ENCODE data around the gene LRPPRC. TPM values are rescaled to one million over a fixed set of nuclear protein-coding genes. Genes with fewer than 3 reads are reported as not detected.

The LRPPRC gene
- total RNA-seq, 1 donor from 2014 or later, result 52.1 TPM

GRCh38 chr2:43885132-43885632, 110.6 kb downstream of the LRPPRC start:
- no peak for DNase-seq (ENCODE audit: low spot score)
- Mint-ChIP-seq H3K27me3 (ENCODE audit: low read depth) (no peaks in the 10 kb centered on the region), H3K4me3 (ENCODE audit: unreplicated experiment) (no peak overlapping the region), H3K9me3 (ENCODE audit: low read depth) (no peaks in the 10 kb centered on the region), H3K27ac (ENCODE audit: unreplicated experiment) (no peak overlapping the region), H3K36me3 (ENCODE audit: low read depth) (peaks cover 17% of the 10 kb centered on the region), H3K4me1 (ENCODE audit: low read depth) (no peaks in the 10 kb centered on the region)
- TF ChIP-seq CTCF (IDR thresholded peaks at IDR 0.05), result no peak

GRCh38 chr2:43884689-43885088, 111.1 kb downstream of the LRPPRC start:
- no peak for TF ChIP-seq CTCF (IDR thresholded peaks at IDR 0.05)
- H3K27me3 Mint-ChIP-seq (ENCODE audit: low read depth), result no peaks in the 10 kb centered on the region
- no peak overlapping the region for H3K27ac Mint-ChIP-seq (ENCODE audit: unreplicated experiment)
- no peak for DNase-seq (ENCODE audit: low spot score)
- no peaks in the 10 kb centered on the region for H3K4me1 Mint-ChIP-seq (ENCODE audit: low read depth)
- H3K9me3 Mint-ChIP-seq (ENCODE audit: low read depth), result no peaks in the 10 kb centered on the region
- peaks cover 17% of the 10 kb centered on the region for H3K36me3 Mint-ChIP-seq (ENCODE audit: low read depth)
- H3K4me3 Mint-ChIP-seq (ENCODE audit: unreplicated experiment), result no peak overlapping the region

- Mint-ChIP-seq H3K9me3 (ENCODE audit: low read depth) (no peaks in the 10 kb centered on the region), H3K27ac (ENCODE audit: unreplicated experiment) (no peak overlapping the region), H3K36me3 (ENCODE audit: low read depth) (peaks cover 2% of the 10 kb centered on the region), H3K27me3 (ENCODE audit: low read depth) (no peaks in the 10 kb centered on the region), H3K4me3 (ENCODE audit: unreplicated experiment) (no peak overlapping the region), H3K4me1 (ENCODE audit: low read depth) (peaks cover 2% of the 10 kb centered on the region)
- no peak for DNase-seq (ENCODE audit: low spot score)
- no peak for TF ChIP-seq CTCF (IDR thresholded peaks at IDR 0.05)
These were observed 113.5 kb downstream of the LRPPRC start for GRCh38 chr2:43882312-43882711.

GRCh38 chr2:43880952-43881351, 114.8 kb downstream of the LRPPRC start:
- no peak overlapping the region for H3K27ac Mint-ChIP-seq (ENCODE audit: unreplicated experiment)
- H3K9me3 Mint-ChIP-seq (ENCODE audit: low read depth), result no peaks in the 10 kb centered on the region
- no peaks in the 10 kb centered on the region for H3K27me3 Mint-ChIP-seq (ENCODE audit: low read depth)
- DNase-seq (ENCODE audit: low spot score), result no peak
- no peaks in the 10 kb centered on the region for H3K36me3 Mint-ChIP-seq (ENCODE audit: low read depth)
- no peak overlapping the region for H3K4me3 Mint-ChIP-seq (ENCODE audit: unreplicated experiment)
- peaks cover 2% of the 10 kb centered on the region for H3K4me1 Mint-ChIP-seq (ENCODE audit: low read depth)
- no peak for TF ChIP-seq CTCF (IDR thresholded peaks at IDR 0.05)

GRCh38 chr2:43880471-43880870, 115.3 kb downstream of the LRPPRC start:
- Mint-ChIP-seq H3K36me3 (ENCODE audit: low read depth) (no peaks in the 10 kb centered on the region), H3K4me1 (ENCODE audit: low read depth) (peaks cover 2% of the 10 kb centered on the region), H3K9me3 (ENCODE audit: low read depth) (no peaks in the 10 kb centered on the region), H3K4me3 (ENCODE audit: unreplicated experiment) (no peak overlapping the region), H3K27ac (ENCODE audit: unreplicated experiment) (no peak overlapping the region), H3K27me3 (ENCODE audit: low read depth) (no peaks in the 10 kb centered on the region)
- DNase-seq (ENCODE audit: low spot score), result no peak
- no peak for TF ChIP-seq CTCF (IDR thresholded peaks at IDR 0.05)

All from chondrocyte (in vitro differentiated cells).